Mucosa of descending colon (tissue), 3 donors: ENCODE results near the gene DNAH17. TPM values are rescaled to one million over a fixed set of nuclear protein-coding genes. Genes with fewer than 3 reads are reported as not detected.

Experiments
- ATAC-seq: fragments of 200-7000 bp; cut with Tn5 transposase; one replicate; pipeline ENCODE4 v1.9.1; 2020; ENCODE audit warnings: mild to moderate bottlenecking, moderate library complexity
- DNase-seq, 3 donors: peaks; one replicate each; pipeline ENCODE4 v3.0.0-alpha.2; 2020
- H3K36me3 ChIP-seq: fragments of 200-600 bp; one replicate; pipeline ENCODE4 v1.8.0; 2021; ENCODE audit warnings: low read depth, mild to moderate bottlenecking
- H3K4me1 ChIP-seq: fragments of 200-600 bp; one replicate; pipeline ENCODE4 v1.8.0; 2021; ENCODE audit warnings: low read depth, mild to moderate bottlenecking
- H3K4me3 ChIP-seq: fragments of 200-600 bp; one replicate; pipeline ENCODE4 v1.8.0; 2021; ENCODE audit warnings: mild to moderate bottlenecking
- H3K9me3 ChIP-seq: fragments of 200-600 bp; one replicate; pipeline ENCODE4 v1.8.0; 2021; ENCODE audit warnings: mild to moderate bottlenecking
- intact Hi-C, 2 donors: fragments of 100-400 bp; cut with DNase I in 1 of 2; cut with micrococcal nuclease in 1 of 2; formaldehyde crosslinking; loops; one replicate each; pipeline versions ENCODE4 v1.11.0 to v1.11.1; 2022; cut with DNase I, micrococcal nuclease
- total RNA-seq, 3 donors: library from RNA; stranded (reverse); fragmentation: NEBNext Ultra II Directional in 2 of 3; extraction: Animal tissue kit (Norgen Biotek cat#: 25700) in 2 of 3; gene quantifications; one replicate each; pipeline versions ENCODE4 v1.2.1 to v1.2.4, GENCODE V29; 2021 to 2023
- TF ChIP-seq, protein P1 (sequence below): fragments of 200-600 bp; IDR thresholded peaks from one replicate; pipeline ENCODE4 v1.8.0; 2022; ENCODE audit warnings: antibody characterized with exemption, mild to moderate bottlenecking
- donor health status: DM: no; HTN: no; CAD: no; lungs with moderate emphysema.
- donor health status: DM: no; HTN: no; CAD: no.
- donor health status: DM: no; HTN: yes; CAD: no.

DNAH17 gene
- total RNA-seq, 3 donors from 2014 or later: 0.06 to 0.17 TPM; not detected in 1

DNA sequence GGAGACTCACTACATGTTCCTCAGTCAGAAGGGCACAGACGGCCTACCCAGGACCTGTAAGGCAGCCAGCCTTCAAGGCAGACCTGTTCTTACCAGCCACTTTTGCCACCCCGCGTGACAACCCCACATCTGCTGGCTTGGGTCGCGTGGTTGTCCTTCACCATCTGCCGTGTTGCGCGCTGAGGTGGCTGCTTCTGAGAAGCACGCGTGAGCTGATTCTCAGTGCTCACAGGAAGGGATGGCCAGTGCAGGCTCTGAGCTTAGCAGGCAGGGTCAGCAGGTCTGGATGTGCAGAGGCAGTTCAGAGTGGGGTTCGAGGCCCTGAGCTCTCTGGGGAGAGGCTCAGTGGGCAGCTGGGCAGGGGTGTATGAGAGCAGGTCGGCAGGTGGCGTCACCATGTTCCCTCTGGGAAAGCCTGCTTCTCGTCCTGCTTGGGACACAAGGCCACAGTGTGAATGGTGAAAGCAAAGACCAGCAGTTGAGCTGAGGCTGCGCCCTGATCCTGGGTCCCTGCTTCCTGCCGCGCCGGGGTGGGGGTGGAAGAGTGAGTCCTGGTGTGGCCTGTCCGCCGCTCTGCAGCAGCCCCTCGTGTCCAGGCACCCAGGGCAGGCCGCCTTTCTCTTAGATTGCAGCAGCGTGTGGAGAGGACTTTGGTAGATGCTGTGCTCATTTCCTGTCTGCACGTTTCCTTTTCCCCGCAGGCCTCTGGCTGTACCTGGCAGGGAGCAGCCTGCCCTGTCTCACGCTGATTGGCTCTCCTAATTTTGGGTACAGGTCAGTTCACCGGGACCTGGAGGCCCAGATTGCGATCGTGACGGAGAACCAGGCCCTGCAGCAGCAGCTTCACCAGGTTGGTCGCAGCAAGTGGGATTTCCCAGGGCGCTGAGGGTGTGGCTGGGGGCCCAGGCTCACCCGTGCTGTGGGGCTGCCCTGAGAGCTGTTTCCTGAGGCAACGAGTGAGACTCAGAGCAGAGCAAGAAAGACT, 162.7 kb downstream of the DNAH17 start:
- Histone ChIP-seq H3K4me1 (peaks cover 59% of the 10 kb centered on the region), H3K36me3 (peaks cover under 1% of the 10 kb centered on the region), H3K4me3 (no peak overlapping the region), H3K9me3 (no peaks in the 10 kb centered on the region)
- ATAC-seq: peak; percentile 45
- intact Hi-C loops: no loop called here
- TF ChIP-seq, protein P1, sequence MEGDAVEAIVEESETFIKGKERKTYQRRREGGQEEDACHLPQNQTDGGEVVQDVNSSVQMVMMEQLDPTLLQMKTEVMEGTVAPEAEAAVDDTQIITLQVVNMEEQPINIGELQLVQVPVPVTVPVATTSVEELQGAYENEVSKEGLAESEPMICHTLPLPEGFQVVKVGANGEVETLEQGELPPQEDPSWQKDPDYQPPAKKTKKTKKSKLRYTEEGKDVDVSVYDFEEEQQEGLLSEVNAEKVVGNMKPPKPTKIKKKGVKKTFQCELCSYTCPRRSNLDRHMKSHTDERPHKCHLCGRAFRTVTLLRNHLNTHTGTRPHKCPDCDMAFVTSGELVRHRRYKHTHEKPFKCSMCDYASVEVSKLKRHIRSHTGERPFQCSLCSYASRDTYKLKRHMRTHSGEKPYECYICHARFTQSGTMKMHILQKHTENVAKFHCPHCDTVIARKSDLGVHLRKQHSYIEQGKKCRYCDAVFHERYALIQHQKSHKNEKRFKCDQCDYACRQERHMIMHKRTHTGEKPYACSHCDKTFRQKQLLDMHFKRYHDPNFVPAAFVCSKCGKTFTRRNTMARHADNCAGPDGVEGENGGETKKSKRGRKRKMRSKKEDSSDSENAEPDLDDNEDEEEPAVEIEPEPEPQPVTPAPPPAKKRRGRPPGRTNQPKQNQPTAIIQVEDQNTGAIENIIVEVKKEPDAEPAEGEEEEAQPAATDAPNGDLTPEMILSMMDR: no peak
- peak in 1 of 3 donors; percentile 18 for DNase-seq

DNA sequence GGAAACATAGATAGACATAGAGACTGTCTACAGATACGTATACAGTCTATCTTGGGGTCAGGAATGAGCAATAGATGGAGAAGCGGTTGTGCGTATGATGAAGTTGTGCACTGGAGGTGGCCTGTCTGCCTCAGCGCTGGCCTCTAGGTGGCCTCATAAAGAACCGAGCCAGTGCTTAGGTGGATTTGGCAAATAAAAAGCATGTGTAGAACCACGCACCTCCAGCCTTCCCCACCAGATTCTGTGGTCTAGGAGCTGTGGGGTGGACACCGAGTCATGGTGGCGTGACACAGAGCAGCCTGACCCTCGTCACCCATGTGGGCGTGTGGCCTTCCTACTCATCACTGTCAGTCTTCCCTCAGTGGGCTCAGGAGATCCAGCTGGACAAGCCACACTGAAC, 164.8 kb downstream of the DNAH17 start:
- peak in 1 of 3 donors; percentile 28 for DNase-seq
- intact Hi-C loops: no loop called here
- Histone ChIP-seq H3K36me3 (peaks cover 5% of the 10 kb centered on the region), H3K9me3 (no peaks in the 10 kb centered on the region), H3K4me1 (peaks cover 79% of the 10 kb centered on the region), H3K4me3 (no peak overlapping the region)
- ATAC-seq: no peak
- TF ChIP-seq, protein P1: no peak

DNA sequence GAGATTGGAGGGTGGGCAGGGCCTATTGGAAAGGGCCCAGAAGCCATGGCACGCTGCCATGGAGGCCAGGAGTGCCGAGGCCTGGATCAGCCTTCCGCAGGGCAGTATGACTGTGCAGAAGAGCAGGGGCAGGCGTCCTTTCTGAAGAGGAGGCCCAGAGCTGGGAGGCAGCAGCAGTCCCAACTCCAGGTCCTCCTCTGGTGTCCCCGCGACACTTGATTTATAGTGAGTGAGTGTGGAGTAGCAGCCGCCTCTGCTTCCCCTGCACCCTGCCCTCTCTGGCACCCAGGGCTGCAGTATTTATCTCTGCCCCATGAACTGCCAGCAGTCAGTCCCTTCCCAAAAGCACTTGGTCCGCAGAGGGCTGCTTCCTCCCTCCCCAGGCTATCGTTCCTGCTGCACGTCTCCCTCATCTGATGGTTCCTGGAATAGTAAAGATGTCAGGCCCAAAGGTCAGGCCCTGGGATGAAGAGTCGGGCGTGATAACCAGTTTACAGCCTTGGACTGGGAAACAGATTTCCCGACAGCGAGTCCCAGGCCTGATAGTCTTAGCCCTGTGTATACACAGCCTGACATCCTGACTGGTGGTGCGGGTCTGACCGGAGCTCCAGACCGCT, 165.8 kb downstream of the DNAH17 start:
- peak; percentile 53 for ATAC-seq
- no peak overlapping the region for H3K4me3 ChIP-seq
- intact Hi-C loops: no loop called here
- DNase-seq: peak; percentile 73 to 79 (median 79)
- TF ChIP-seq, protein P1: no peak
- peaks cover 5% of the 10 kb centered on the region for H3K36me3 ChIP-seq
- H3K4me1 ChIP-seq: peaks cover 73% of the 10 kb centered on the region
- H3K9me3 ChIP-seq: no peaks in the 10 kb centered on the region

DNA sequence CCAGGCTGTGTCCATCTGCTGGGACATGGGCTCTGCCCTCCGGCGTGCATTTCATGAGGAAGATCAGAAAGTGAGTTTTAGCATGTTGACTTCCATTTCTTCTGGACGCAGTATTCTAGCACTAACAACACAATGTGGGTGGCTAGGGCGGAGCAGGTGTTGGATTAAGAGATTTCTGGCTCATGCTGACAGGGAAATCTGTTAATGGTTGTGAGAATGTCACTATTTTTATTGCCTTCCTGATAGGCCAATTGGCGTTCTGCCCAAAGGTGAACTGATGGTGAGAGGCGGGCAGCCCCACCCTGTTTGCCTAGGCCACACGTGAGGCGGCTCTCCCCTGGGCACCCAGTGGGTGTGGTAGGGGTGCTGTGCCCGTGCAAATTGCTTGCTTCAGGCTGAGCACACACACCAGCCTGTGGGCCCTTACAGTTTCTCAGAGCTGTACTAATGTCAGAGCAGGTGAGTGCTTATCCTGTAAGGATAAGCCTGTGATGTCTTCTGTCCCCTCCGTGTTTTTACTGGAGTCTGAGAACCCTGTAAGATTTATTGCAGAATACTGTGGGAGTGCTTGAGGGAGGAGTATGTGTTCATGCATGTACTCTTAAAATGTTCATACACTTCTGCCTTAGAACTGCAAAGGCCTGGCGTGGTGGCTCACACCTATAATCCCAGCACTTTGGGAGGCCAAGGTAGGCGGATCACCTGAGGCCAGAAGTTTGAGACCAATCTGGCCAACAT, 167.8 kb downstream of the DNAH17 start:
- DNase-seq (peak; percentile 88 to 95 (median 92)), ATAC-seq (peak; percentile 82)
- H3K9me3 ChIP-seq: no peaks in the 10 kb centered on the region
- peaks cover 62% of the 10 kb centered on the region for H3K4me1 ChIP-seq
- H3K4me3 ChIP-seq: no peak overlapping the region
- intact Hi-C loops: no loop called here
- TF ChIP-seq, protein P1: no peak
- peaks cover 5% of the 10 kb centered on the region for H3K36me3 ChIP-seq

DNA sequence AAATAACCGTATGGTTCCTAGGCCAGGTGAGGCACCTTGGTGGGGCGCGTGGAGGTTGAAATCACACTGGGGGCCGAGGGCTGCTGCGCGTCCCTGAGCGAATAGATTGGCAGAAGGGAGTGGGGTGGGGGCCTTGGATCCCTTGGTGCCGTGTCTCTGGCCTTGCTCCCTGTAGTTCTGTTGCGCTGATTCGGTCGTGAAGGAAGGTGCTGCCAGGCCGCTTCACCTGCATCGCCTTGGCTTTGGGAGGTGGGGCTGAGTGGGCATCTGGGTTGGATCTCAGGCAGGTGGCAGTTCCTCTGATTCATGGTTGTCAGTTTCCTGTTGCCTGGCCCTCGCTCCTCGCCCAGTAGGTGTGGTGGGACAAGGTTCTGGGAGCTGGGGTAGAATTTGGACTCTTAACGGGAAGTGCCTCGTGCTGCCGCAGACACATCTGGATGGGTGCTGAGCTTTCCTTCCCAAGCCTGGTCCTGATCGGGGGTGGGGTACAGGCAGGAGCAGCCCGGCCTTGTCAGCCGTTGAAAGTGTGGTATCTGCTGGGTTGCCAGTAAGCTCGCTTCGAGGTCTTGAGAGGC, 168.6 kb downstream of the DNAH17 start:
- intact Hi-C loops: no loop called here
- TF ChIP-seq, protein P1: no peak
- Histone ChIP-seq H3K4me1 (peaks cover 62% of the 10 kb centered on the region), H3K9me3 (no peaks in the 10 kb centered on the region), H3K4me3 (no peak overlapping the region), H3K36me3 (peaks cover 5% of the 10 kb centered on the region)
- ATAC-seq: peak; percentile 74
- DNase-seq: peak; percentile 78 to 87 (median 83)
